T-helper 2 cell treated with Interferon-gamma antibody and Interleukin-4, amounts not matched to agents 5 μg/mL and 100 μg/mL, for 36 hours (primary cell): ENCODE data around the gene LCN1.

ENCODE experiments used
- DNase-seq: peaks from one replicate; pipeline ENCODE4 v3.0.0; 2021; ENCODE audit warnings: low spot score
- H3K27ac Mint-ChIP-seq: one replicate; pipeline ENCODE4 v1.8.0; 2021; ENCODE audit warnings: mild to moderate bottlenecking, mixed read lengths
- H3K27me3 Mint-ChIP-seq: one replicate; pipeline ENCODE4 v1.8.0; 2021; ENCODE audit warnings: low read depth, mixed read lengths
- H3K36me3 Mint-ChIP-seq: one replicate; pipeline ENCODE4 v1.8.0; 2021; ENCODE audit warnings: low read depth, mixed read lengths
- H3K4me1 Mint-ChIP-seq: one replicate; pipeline ENCODE4 v1.8.0; 2021; ENCODE audit warnings: low read depth, mixed read lengths
- H3K4me3 Mint-ChIP-seq: one replicate; pipeline ENCODE4 v1.8.0; 2022; ENCODE audit warnings: mild to moderate bottlenecking, moderate library complexity, mixed read lengths
- H3K9me3 Mint-ChIP-seq: one replicate; pipeline ENCODE4 v1.8.0; 2021; ENCODE audit warnings: mixed read lengths

Gene LCN1

DNA sequence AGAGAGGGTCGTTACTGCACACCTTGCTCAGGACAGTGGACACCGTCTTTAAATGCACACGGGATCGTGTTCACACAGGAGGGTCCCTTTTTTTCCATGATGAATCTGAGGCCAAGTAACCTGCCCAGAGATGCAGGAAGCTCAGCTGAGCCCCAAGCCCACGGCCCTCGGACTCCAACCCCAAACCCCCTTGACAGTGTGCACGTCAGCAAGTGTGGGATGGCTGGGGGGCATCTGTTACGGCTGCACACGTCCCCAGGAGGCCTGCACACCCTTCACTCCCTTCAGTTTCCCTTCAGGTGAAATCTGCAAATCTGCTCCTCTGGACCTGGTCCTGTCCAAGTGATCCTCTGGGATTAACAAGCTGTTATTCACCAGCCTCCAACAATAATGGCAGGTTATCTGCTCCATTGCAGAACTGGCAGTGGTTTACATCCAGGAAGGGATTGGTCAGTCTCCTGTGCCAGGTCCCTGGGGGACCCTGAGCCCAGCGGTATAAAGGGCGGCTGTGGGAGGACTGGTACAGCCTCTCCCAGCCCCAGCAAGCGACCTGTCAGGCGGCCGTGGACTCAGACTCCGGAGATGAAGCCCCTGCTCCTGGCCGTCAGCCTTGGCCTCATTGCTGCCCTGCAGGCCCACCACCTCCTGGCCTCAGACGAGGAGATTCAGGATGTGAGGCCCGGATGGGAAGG, at the start of gene LCN1:
Gene LCN1 (plus strand): TSS at position 525 of the 692 bp plus-strand sequence. CDS start 58 bp downstream, at position 583.
- Mint-ChIP-seq H3K27ac (no peak within 1 kb of the TSS), H3K36me3 (no peaks in the 10 kb centered on the region), H3K4me3 (no peak within 1 kb of the TSS), H3K4me1 (no peaks in the 10 kb centered on the region), H3K27me3 (peaks cover 9% of the 10 kb centered on the region), H3K9me3 (no peaks in the 10 kb centered on the region)
- DNase-seq: no peak

GRCh38 chr9:135471791-135472640, 49.2 kb upstream of the LCN1 start:
- no peak for DNase-seq
- Mint-ChIP-seq H3K4me1 (peaks cover 24% of the 10 kb centered on the region), H3K36me3 (peaks cover 4% of the 10 kb centered on the region), H3K4me3 (no peak overlapping the region), H3K27ac (no peak overlapping the region), H3K27me3 (peaks cover 18% of the 10 kb centered on the region), H3K9me3 (no peaks in the 10 kb centered on the region)

DNA sequence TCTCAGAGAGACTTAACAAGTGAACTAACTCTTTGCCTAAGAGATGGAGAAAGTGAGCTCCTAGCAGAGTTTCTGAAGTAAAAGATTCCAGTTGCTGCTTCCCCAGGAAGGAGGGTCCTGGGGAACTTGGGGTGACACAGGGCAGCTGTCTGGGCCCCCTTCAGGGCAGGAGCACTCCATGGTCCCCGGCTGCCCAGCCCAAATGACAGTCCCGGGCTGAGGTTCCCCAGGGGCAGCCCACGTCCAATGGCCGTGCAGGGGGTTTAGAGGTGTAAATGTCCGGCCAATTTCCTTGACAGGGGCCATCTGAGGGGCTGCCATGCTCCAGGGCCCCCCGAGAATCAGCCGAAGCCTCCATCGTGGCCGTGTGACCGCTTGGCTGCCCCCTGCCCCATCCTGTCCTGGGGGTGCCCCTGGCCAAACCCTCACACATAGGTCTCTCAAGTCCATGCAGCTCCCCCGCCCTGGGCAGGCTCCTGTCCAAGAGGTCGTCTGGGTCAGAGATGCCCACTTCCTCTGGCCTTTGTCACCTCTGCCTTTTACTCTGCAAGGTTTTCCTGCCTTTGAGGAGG, 47.2 kb upstream of the LCN1 start:
- Mint-ChIP-seq H3K27ac (no peak overlapping the region), H3K27me3 (peaks cover 36% of the 10 kb centered on the region), H3K4me1 (peaks cover 15% of the 10 kb centered on the region), H3K36me3 (peaks cover 4% of the 10 kb centered on the region), H3K9me3 (no peaks in the 10 kb centered on the region), H3K4me3 (no peak overlapping the region)
- DNase-seq: no peak

- H3K9me3 Mint-ChIP-seq: no peaks in the 10 kb centered on the region
- H3K36me3 Mint-ChIP-seq: peaks cover 4% of the 10 kb centered on the region
- H3K27me3 Mint-ChIP-seq: peaks cover 36% of the 10 kb centered on the region
- DNase-seq: no peak
- peaks cover 13% of the 10 kb centered on the region for H3K4me1 Mint-ChIP-seq
- no peak overlapping the region for H3K27ac Mint-ChIP-seq
- no peak overlapping the region for H3K4me3 Mint-ChIP-seq
These were observed 46.3 kb upstream of the LCN1 start for GRCh38 chr9:135474915-135475314.

GRCh38 chr9:135476561-135477355, 44.5 kb upstream of the LCN1 start:
- Mint-ChIP-seq H3K27me3 (peaks cover 41% of the 10 kb centered on the region), H3K27ac (no peak overlapping the region)
- no peak for DNase-seq

DNA sequence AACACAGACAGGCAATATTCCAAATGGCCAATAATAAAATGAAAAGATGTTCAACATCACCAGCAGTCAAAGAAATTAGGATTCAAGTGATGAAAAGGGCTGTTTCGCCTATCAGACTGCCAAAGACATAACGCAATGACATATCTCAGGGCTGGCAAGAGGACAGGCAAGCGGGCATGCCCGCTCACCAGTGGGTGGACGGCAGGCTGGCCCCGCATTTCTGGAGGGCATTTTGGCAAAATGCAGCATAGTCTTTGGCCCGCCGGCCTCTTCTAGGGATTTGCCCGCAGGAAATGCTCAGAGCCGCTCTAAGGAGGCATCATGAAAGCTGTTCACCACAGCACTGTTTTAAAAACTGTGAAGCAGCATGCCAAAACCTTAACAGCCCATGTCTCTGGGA, 43.0 kb upstream of the LCN1 start:
- Mint-ChIP-seq H3K4me1 (peaks cover 2% of the 10 kb centered on the region), H3K36me3 (no peaks in the 10 kb centered on the region), H3K27me3 (peaks cover 50% of the 10 kb centered on the region), H3K4me3 (peak overlapping the region; percentile 83), H3K27ac (no peak overlapping the region), H3K9me3 (no peaks in the 10 kb centered on the region)
- no peak for DNase-seq

More at GRCh38 chr9:135476561-135477355, 44.5 kb upstream of the LCN1 start:
- Mint-ChIP-seq H3K9me3 (no peaks in the 10 kb centered on the region), H3K36me3 (no peaks in the 10 kb centered on the region), H3K4me1 (peaks cover 2% of the 10 kb centered on the region), H3K4me3 (no peak overlapping the region)

DNA sequence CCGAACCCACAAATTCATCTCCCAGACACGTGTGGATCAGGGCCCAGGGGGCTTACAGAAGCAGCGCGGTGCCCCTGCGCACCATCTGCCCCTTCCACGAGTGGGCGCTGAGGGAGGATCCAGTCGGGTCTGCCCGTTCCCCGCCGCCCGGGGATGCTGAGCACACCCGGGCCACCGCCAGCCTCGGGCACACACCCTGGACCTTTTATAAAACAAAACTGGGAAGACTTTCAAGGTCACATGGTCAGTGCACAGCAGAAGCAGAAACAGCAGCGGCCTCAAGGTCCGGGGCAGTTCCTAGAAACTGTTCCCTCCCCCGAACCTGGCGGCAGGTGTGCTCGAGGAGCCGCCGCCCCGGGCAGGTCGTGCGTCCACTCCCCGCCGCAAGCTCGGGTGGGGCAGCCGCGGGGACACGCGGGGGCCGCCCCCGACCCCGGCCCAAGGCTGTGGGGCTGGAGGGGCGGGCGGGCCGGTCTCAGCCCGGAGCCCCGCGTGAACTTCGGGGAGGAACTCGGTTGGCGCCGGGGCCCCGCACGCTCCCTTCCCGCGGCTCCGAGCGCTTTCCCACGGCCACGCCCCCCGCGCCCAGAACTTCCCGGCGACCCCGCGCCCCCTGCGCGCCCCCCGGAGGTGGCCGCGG, 42.3 kb upstream of the LCN1 start:
- Mint-ChIP-seq H3K27ac (no peak overlapping the region), H3K4me1 (peaks cover 2% of the 10 kb centered on the region), H3K27me3 (peaks cover 50% of the 10 kb centered on the region), H3K9me3 (no peaks in the 10 kb centered on the region), H3K4me3 (peak overlapping the region; percentile 83), H3K36me3 (no peaks in the 10 kb centered on the region)
- DNase-seq: no peak

DNA sequence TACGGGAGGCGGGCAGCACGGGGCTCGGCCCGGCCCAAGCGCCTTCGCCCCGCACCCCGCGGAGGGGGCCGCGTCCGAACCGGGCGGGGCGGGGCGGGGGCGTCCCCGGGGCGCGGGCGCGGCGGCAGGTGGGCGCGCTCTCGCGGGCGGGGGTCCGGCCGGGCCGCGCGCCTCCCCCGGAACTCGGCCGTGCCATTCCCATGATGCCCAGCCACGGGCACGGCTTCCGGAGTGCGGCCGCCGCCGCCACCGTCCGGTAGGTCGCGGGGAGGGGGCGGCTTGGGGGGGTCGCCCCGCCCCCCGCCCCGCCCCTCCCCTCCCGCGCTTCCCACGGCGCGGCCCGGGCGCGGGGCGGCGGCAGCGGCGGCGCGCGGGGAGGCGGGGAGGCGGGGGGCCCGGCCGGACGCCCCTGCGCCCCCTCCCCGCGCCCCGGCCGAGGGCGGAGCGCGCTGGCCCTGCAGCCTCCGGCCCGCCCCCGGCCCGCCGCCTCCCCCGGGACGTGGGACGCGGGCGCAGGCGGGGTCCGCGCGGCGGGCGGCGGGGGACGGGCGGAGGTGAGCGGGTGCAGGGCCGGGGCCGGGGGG, 41.7 kb upstream of the LCN1 start, which contains the start of gene PPP1R26:
Gene PPP1R26 (plus strand): TSS at position 314 of the 584 bp plus-strand sequence. CDS start 4,729 bp downstream, outside the sequence.
- Mint-ChIP-seq H3K36me3 (no peaks in the 10 kb centered on the region), H3K4me3 (peak within 1 kb of the TSS; percentile 83), H3K9me3 (no peaks in the 10 kb centered on the region), H3K27me3 (peaks cover 50% of the 10 kb centered on the region), H3K4me1 (peaks cover 2% of the 10 kb centered on the region), H3K27ac (no peak within 1 kb of the TSS)
- no peak for DNase-seq

- Mint-ChIP-seq H3K36me3 (no peaks in the 10 kb centered on the region), H3K9me3 (no peaks in the 10 kb centered on the region), H3K27ac (no peak overlapping the region), H3K4me1 (peaks cover 2% of the 10 kb centered on the region), H3K27me3 (peaks cover 50% of the 10 kb centered on the region), H3K4me3 (no peak overlapping the region)
- DNase-seq: no peak
These were observed 40.9 kb upstream of the LCN1 start for GRCh38 chr9:135480071-135480939.

- Mint-ChIP-seq H3K27me3 (peaks cover 44% of the 10 kb centered on the region), H3K4me1 (peaks cover 2% of the 10 kb centered on the region), H3K27ac (no peak overlapping the region), H3K9me3 (no peaks in the 10 kb centered on the region), H3K36me3 (no peaks in the 10 kb centered on the region), H3K4me3 (peak overlapping the region; percentile 32)
- DNase-seq: no peak
These were observed 40.3 kb upstream of the LCN1 start for GRCh38 chr9:135480940-135481310.

- Mint-ChIP-seq H3K27me3 (peaks cover 39% of the 10 kb centered on the region), H3K36me3 (no peaks in the 10 kb centered on the region)
These were observed 39.1 kb upstream of the LCN1 start for GRCh38 chr9:135482015-135482754.

More at GRCh38 chr9:135482015-135482754, 39.1 kb upstream of the LCN1 start:
- Mint-ChIP-seq H3K27ac (no peak overlapping the region), H3K4me3 (no peak overlapping the region), H3K4me1 (peaks cover 2% of the 10 kb centered on the region), H3K9me3 (no peaks in the 10 kb centered on the region)
- DNase-seq: no peak
